Stimulated activated CD8-positive, alpha-beta memory T cell treated with anti-CD3 and anti-CD28 coated beads, Interleukin-4, amount 100 ng/mL, for 1 hour (primary cell): Measurements from ENCODE around the gene HAP1.
"Not testable (repeated sequence)": the region's sequence is repeated elsewhere in the genome, so short reads cannot be mapped to it uniquely, and the experiment has no call there.

Source experiments
- DNase-seq, 2 donors: peaks; one replicate each; pipeline ENCODE4 v3.0.0-alpha.2; 2020; ENCODE audit warnings: low read depth in 2 of 2, low spot score in 1 of 2

Gene HAP1

GRCh38 chr17:41691031-41691777 lies 43.2 kb downstream of the HAP1 start:
- no peak for DNase-seq

- DNase-seq = no peak
These were observed 43.9 kb downstream of the HAP1 start for GRCh38 chr17:41690497-41690896.

GRCh38 chr17:41689497-41690299 lies 44.7 kb downstream of the HAP1 start:
- no peak for DNase-seq

- DNase-seq = peak; percentile 100
These were observed 45.6 kb downstream of the HAP1 start, which contains the start of gene EIF1 for GRCh38 chr17:41688641-41689496. Gene EIF1, plus strand, starts transcription at chr17:41688885. Its CDS starts 154 bp downstream, at chr17:41689039.

GRCh38 chr17:41687828-41688640 lies 46.4 kb downstream of the HAP1 start:
- peak in 1 of 2 donors; percentile 45 for DNase-seq

GRCh38 chr17:41686281-41686680 lies 48.2 kb downstream of the HAP1 start:
- no peak for DNase-seq

GRCh38 chr17:41685753-41686152 lies 48.7 kb downstream of the HAP1 start:
- DNase-seq = not testable (repeated sequence)

GRCh38 chr17:41684035-41684434 lies 50.4 kb downstream of the HAP1 start:
- no peak for DNase-seq

- DNase-seq = no peak
These were observed 50.9 kb downstream of the HAP1 start for GRCh38 chr17:41683441-41684007.

- DNase-seq = no peak
These were observed 51.8 kb downstream of the HAP1 start for GRCh38 chr17:41682631-41683030.

- DNase-seq = no peak
These were observed 52.7 kb downstream of the HAP1 start for GRCh38 chr17:41681776-41682175.

- DNase-seq = no peak
These were observed 53.9 kb downstream of the HAP1 start for GRCh38 chr17:41680426-41681040.

GRCh38 chr17:41679740-41680425 lies 54.6 kb downstream of the HAP1 start:
- DNase-seq = no peak

GRCh38 chr17:41678907-41679739 lies 55.3 kb downstream of the HAP1 start:
- DNase-seq = no peak

- no peak for DNase-seq
These were observed 56.0 kb downstream of the HAP1 start for GRCh38 chr17:41678411-41678906.

- no peak for DNase-seq
These were observed 58.4 kb downstream of the HAP1 start for GRCh38 chr17:41676058-41676419.

GRCh38 chr17:41675157-41676057 lies 59.0 kb downstream of the HAP1 start:
- DNase-seq = not testable (repeated sequence)
